ENCODE measurements around the gene ADAMTS9. TPM values are rescaled to one million over a fixed set of nuclear protein-coding genes. Genes with fewer than 3 reads are reported as not detected.

ADAMTS9 gene
- total and polyA plus RNA-seq, 2 experiments from 2014 or later: 0.31 to 0.81 TPM

DNA sequence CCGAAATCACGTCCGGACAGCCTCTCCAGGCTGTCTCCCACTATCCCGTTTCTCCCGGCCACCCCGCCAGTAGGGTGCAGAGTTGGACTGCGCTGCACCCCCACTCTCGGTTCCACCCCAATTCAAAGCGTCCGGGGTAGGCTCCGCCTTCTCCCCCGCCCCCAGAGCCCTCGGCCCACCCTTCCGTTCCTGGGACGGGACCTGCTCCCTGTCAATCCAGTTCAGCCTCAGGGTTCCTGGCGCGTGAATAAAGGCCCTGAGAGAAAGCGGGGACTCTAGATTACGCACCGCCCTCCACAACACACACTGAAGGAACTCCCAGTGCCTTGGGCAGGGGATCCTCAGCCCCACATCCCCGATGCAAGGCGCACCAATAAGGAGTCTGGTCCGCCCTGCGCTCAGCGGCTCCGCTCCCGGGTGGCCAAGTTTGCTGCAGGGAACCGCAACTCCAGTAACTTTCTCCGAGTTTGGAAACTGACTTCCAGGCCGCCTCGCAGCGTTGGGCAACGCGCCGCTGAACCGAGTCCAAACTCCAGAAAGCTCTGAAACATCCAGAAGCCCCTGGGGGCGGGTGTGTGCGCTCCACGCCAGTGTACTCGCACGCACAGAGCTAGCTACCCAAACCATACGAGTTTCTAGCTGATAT lies 1.9 kb downstream of the ADAMTS9 start:
- H3K79me2 ChIP-seq (replicated peaks; ENCODE audit: insufficient read depth): no peaks in the 10 kb centered on the region
- Mint-ChIP-seq H3K9me3 (peaks cover 2% of the 10 kb centered on the region; the same call in 1 of the 3 replicates), H3K36me3 (ENCODE audit: low read depth) (peaks cover 3% of the 10 kb centered on the region; the same call in 1 of the 3 replicates), H3K4me3 (peak overlapping the region; percentile 81), H3K27ac (no peak overlapping the region), H3K4me1 (peaks cover 57% of the 10 kb centered on the region), H3K27me3 (ENCODE audit: insufficient read depth, low read depth, poor library complexity) (peaks cover 72% of the 10 kb centered on the region)
- peaks cover 4% of the 10 kb centered on the region; the same call in 1 of the 2 replicates for H4K20me1 ChIP-seq (replicated peaks; ENCODE audit: insufficient read depth)
- H3K36me3 ChIP-seq (ENCODE audit: insufficient read depth): no peaks in the 10 kb centered on the region
- TF ChIP-seq CREB1 (CRISPR knock-in tag; IDR thresholded peaks at IDR 0.05; ENCODE audit: low read depth) (no peak), POLR2AphosphoS5 (IDR thresholded peaks at IDR 0.05; ENCODE audit: low read depth) (peak; percentile 51)
- TF ChIP-seq, protein P1, sequence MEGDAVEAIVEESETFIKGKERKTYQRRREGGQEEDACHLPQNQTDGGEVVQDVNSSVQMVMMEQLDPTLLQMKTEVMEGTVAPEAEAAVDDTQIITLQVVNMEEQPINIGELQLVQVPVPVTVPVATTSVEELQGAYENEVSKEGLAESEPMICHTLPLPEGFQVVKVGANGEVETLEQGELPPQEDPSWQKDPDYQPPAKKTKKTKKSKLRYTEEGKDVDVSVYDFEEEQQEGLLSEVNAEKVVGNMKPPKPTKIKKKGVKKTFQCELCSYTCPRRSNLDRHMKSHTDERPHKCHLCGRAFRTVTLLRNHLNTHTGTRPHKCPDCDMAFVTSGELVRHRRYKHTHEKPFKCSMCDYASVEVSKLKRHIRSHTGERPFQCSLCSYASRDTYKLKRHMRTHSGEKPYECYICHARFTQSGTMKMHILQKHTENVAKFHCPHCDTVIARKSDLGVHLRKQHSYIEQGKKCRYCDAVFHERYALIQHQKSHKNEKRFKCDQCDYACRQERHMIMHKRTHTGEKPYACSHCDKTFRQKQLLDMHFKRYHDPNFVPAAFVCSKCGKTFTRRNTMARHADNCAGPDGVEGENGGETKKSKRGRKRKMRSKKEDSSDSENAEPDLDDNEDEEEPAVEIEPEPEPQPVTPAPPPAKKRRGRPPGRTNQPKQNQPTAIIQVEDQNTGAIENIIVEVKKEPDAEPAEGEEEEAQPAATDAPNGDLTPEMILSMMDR (conservative IDR thresholded peaks at IDR 0.05; ENCODE audit: low read depth in 2 of 2): peak; percentile 19 to 54; a peak in 2 of 4 replicates
- peaks cover 61% of the 10 kb centered on the region for H3K4me1 ChIP-seq (ENCODE audit: insufficient read depth)
- H3K27me3 ChIP-seq (ENCODE audit: insufficient read depth): peaks cover 97% of the 10 kb centered on the region
- peak overlapping the region; percentile 99 for H3K4me2 ChIP-seq
- H3K4me3 ChIP-seq: peak overlapping the region; percentile 80
- H2AFZ ChIP-seq: peak overlapping the region; percentile 96
- H3K27ac ChIP-seq (ENCODE audit: low read depth): no peak overlapping the region
- no peaks in the 10 kb centered on the region for H3K9me2 ChIP-seq (ENCODE audit: insufficient read depth)
- DNase-seq (ENCODE audit: low spot score): peak; percentile 92
- ATAC-seq: peak; percentile 56
- H3F3A ChIP-seq (replicated peaks; ENCODE audit: low read depth): peaks cover 15% of the 10 kb centered on the region; the same call in 1 of the 2 replicates

DNA sequence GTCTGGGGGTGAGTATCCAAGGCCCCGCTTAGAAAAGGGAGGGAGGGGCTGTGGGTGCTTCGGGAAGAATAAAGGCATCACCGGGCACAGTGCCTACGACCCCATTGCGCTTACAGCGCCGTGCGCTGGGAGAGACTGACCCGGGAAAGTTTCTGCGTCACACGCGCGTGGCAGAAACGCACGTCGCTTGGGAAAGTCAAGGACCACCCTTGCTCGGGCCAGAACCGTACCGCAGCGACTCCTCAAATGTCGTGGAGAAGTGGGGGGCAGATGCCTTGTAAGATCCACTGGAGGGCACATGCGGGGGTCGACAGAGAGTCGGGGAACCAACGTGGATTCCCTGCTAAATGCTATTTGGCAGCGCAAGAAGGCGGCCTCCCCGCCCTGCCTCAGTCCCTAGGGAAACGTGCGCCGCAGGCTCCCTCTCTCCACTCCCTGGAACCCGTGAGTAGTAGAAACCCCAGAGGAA lies 2.4 kb downstream of the ADAMTS9 start:
- Mint-ChIP-seq H3K4me1 (peaks cover 59% of the 10 kb centered on the region), H3K36me3 (ENCODE audit: low read depth) (peaks cover 3% of the 10 kb centered on the region; the same call in 1 of the 3 replicates), H3K27ac (no peak overlapping the region), H3K4me3 (peak overlapping the region; percentile 81), H3K9me3 (peaks cover 2% of the 10 kb centered on the region; the same call in 1 of the 3 replicates), H3K27me3 (ENCODE audit: insufficient read depth, low read depth, poor library complexity) (peaks cover 77% of the 10 kb centered on the region)
- TF ChIP-seq EZH2 (IDR thresholded peaks at IDR 0.05; ENCODE audit: low read depth, unreplicated experiment) (peak; percentile 62), STAT1 (IDR thresholded peaks at IDR 0.05; ENCODE audit: unreplicated experiment) (no peak)
- no peak for DNase-seq (ENCODE audit: low spot score)
- Histone ChIP-seq H3K4me3 (peak overlapping the region; percentile 80), H3F3A (replicated peaks; ENCODE audit: low read depth) (peaks cover 15% of the 10 kb centered on the region; the same call in 1 of the 2 replicates), H3K9me2 (ENCODE audit: insufficient read depth) (no peaks in the 10 kb centered on the region), H3K27me3 (ENCODE audit: insufficient read depth) (peaks cover 97% of the 10 kb centered on the region), H3K4me2 (peak overlapping the region; percentile 99), H2AFZ (peak overlapping the region; percentile 96), H3K79me2 (replicated peaks; ENCODE audit: insufficient read depth) (no peaks in the 10 kb centered on the region), H4K20me1 (replicated peaks; ENCODE audit: insufficient read depth) (peaks cover 4% of the 10 kb centered on the region; the same call in 1 of the 2 replicates), H3K36me3 (ENCODE audit: insufficient read depth) (no peaks in the 10 kb centered on the region), H3K4me1 (ENCODE audit: insufficient read depth) (peaks cover 66% of the 10 kb centered on the region), H3K27ac (ENCODE audit: low read depth) (no peak overlapping the region)
- peak; percentile 8 for ATAC-seq

DNA sequence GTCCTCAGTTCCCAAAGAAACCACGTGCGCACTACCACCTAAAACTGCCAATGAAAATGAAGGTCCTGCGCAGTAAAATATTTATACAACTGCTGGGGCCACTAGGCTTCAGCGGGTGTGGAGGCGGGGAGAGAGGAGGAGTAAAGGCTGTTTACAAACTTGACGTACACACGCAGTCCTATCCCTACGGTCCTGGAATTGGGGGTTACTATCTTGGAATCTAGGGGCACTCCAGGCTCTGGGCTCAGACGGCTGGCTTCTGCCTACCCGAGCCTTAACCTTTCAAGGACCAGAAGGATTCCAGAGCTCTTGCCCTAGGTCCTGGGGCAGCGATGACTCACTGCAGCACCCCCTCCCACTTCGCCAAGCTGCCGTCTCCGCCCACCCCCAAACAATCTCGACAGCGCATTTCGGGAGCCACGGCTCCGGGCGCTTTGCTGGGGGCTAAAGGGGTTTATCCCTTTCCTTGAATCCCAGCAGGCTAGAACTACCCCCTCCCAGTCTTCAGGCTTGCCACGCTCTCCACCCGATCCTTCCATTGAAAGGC lies 3.0 kb downstream of the ADAMTS9 start:
- no peak overlapping the region for H3K27ac Mint-ChIP-seq
- peaks cover 4% of the 10 kb centered on the region; the same call in 1 of the 2 replicates for H4K20me1 ChIP-seq (replicated peaks; ENCODE audit: insufficient read depth)
- H3K27me3 ChIP-seq (ENCODE audit: insufficient read depth): peaks cover 97% of the 10 kb centered on the region
- H3K27ac ChIP-seq (ENCODE audit: low read depth): no peak overlapping the region
- H3K4me3 ChIP-seq: peak overlapping the region; percentile 80
- peaks cover 81% of the 10 kb centered on the region for H3K27me3 Mint-ChIP-seq (ENCODE audit: insufficient read depth, low read depth, poor library complexity)
- DNase-seq (ENCODE audit: low spot score) (peak; percentile 60), ATAC-seq (peak; percentile 6)
- H3K4me2 ChIP-seq: peak overlapping the region; percentile 99
- H3K4me3 Mint-ChIP-seq: peak overlapping the region; percentile 81
- H3K36me3 ChIP-seq (ENCODE audit: insufficient read depth): no peaks in the 10 kb centered on the region
- peak overlapping the region; percentile 96 for H2AFZ ChIP-seq
- H3K9me3 Mint-ChIP-seq: peaks cover 2% of the 10 kb centered on the region; the same call in 1 of the 3 replicates
- peaks cover 14% of the 10 kb centered on the region; the same call in 1 of the 2 replicates for H3F3A ChIP-seq (replicated peaks; ENCODE audit: low read depth)
- H3K36me3 Mint-ChIP-seq (ENCODE audit: low read depth): peaks cover 3% of the 10 kb centered on the region; the same call in 1 of the 3 replicates
- H3K79me2 ChIP-seq (replicated peaks; ENCODE audit: insufficient read depth): no peaks in the 10 kb centered on the region
- no peaks in the 10 kb centered on the region for H3K9me2 ChIP-seq (ENCODE audit: insufficient read depth)
- H3K4me1 Mint-ChIP-seq: peaks cover 62% of the 10 kb centered on the region
- H3K4me1 ChIP-seq (ENCODE audit: insufficient read depth): peaks cover 66% of the 10 kb centered on the region
- TF ChIP-seq, protein P2, sequence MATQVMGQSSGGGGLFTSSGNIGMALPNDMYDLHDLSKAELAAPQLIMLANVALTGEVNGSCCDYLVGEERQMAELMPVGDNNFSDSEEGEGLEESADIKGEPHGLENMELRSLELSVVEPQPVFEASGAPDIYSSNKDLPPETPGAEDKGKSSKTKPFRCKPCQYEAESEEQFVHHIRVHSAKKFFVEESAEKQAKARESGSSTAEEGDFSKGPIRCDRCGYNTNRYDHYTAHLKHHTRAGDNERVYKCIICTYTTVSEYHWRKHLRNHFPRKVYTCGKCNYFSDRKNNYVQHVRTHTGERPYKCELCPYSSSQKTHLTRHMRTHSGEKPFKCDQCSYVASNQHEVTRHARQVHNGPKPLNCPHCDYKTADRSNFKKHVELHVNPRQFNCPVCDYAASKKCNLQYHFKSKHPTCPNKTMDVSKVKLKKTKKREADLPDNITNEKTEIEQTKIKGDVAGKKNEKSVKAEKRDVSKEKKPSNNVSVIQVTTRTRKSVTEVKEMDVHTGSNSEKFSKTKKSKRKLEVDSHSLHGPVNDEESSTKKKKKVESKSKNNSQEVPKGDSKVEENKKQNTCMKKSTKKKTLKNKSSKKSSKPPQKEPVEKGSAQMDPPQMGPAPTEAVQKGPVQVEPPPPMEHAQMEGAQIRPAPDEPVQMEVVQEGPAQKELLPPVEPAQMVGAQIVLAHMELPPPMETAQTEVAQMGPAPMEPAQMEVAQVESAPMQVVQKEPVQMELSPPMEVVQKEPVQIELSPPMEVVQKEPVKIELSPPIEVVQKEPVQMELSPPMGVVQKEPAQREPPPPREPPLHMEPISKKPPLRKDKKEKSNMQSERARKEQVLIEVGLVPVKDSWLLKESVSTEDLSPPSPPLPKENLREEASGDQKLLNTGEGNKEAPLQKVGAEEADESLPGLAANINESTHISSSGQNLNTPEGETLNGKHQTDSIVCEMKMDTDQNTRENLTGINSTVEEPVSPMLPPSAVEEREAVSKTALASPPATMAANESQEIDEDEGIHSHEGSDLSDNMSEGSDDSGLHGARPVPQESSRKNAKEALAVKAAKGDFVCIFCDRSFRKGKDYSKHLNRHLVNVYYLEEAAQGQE (IDR thresholded peaks at IDR 0.05; ENCODE audit: unreplicated experiment): no peak
- TF ChIP-seq CREB1 (CRISPR knock-in tag; IDR thresholded peaks at IDR 0.05; ENCODE audit: low read depth) (no peak), ZNF331 (CRISPR knock-in tag; IDR thresholded peaks at IDR 0.05; ENCODE audit: low read depth) (no peak), EZH2 (IDR thresholded peaks at IDR 0.05; ENCODE audit: low read depth, unreplicated experiment) (no peak), EZH2phosphoT487 (IDR thresholded peaks at IDR 0.05; ENCODE audit: unreplicated experiment) (no peak), ETS1 (IDR thresholded peaks at IDR 0.05) (no peak)
